Endothelial cell (in vitro differentiated cells): Measurements from ENCODE around the gene SLC23A2. TPM values are rescaled to one million over a fixed set of nuclear protein-coding genes. Genes with fewer than 3 reads are reported as not detected.

Experiments
- DNase-seq: peaks from one replicate; pipeline ENCODE4 v3.0.0; 2021; ENCODE audit warnings: low spot score
- H3K27ac Mint-ChIP-seq: one replicate; pipeline ENCODE4 v1.8.0; 2021; ENCODE audit warnings: mixed read lengths, inconsistent platforms; ENCODE audit not compliant: unreplicated experiment
- H3K27me3 Mint-ChIP-seq: one replicate; pipeline ENCODE4 v1.8.0; 2021; ENCODE audit warnings: mild to moderate bottlenecking, moderate library complexity, mixed read lengths, inconsistent platforms; ENCODE audit not compliant: unreplicated experiment
- H3K36me3 Mint-ChIP-seq: one replicate; pipeline ENCODE4 v1.8.0; 2021; ENCODE audit warnings: mild to moderate bottlenecking, low read depth, mixed read lengths, inconsistent platforms; ENCODE audit not compliant: unreplicated experiment
- H3K4me1 Mint-ChIP-seq: one replicate; pipeline ENCODE4 v1.8.0; 2021; ENCODE audit warnings: mild to moderate bottlenecking, mixed read lengths, inconsistent platforms; ENCODE audit not compliant: unreplicated experiment
- H3K4me3 Mint-ChIP-seq: one replicate; pipeline ENCODE4 v1.8.0; 2021; ENCODE audit warnings: mild to moderate bottlenecking, mixed read lengths, inconsistent platforms; ENCODE audit not compliant: unreplicated experiment
- H3K9me3 Mint-ChIP-seq: one replicate; pipeline ENCODE4 v1.8.0; 2021; ENCODE audit warnings: mixed read lengths, inconsistent platforms; ENCODE audit not compliant: unreplicated experiment
- total RNA-seq: library from RNA; stranded (reverse); fragmentation: NEBNext Ultra II Directional; extraction: Animal tissue kit (Norgen Biotek cat#: 25700); gene quantifications from one replicate; pipeline ENCODE4 v1.2.1, GENCODE V29; 2021; ENCODE audit not compliant: unreplicated experiment
- TF ChIP-seq, protein P1 (sequence below): fragments of 200-600 bp; sonication (generic); IDR thresholded peaks from one replicate; pipeline ENCODE4 v1.5.0; 2021; ENCODE audit warnings: antibody characterized with exemption; ENCODE audit not compliant: unreplicated experiment

The SLC23A2 gene
- total RNA-seq, 1 donor from 2014 or later: 71.3 TPM

DNA sequence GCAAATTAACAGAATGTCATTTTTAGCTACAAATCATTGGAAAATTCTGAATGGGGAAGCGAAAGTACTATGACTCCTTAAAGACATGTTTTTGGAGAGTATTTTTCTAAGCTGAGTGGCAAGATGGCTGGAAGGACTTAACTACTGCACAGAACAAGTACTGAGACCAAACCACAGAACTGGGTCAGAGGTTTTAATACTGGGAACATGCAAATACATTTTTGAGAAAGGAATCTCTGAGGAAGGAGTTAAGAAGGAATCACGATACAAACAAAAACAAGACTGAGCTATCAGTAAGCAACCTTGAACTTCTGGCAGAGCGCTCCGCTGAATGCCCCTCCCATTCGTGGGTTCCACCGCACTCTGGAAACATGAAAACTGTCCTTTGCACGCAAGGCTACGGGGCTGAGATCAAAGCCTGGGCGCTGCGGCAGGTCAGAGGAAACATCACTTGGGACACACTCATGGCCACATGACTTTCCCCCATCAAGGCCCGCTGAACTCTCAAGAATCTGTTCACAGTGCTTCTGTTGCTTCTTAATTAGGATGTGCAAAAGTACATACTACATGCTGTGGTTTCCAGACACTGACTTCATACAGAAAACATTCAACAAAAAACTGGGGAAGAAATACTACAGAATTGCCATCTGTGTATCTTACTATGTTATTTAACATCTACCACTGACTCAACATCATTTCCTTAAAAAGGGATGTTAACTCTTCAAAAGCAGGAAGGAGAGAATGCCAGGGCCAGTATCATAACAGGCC, 27.8 kb downstream of the SLC23A2 start:
- Mint-ChIP-seq H3K27me3 (no peaks in the 10 kb centered on the region), H3K36me3 (no peaks in the 10 kb centered on the region), H3K27ac (peak overlapping the region; percentile 10), H3K4me3 (no peak overlapping the region), H3K4me1 (peaks cover 13% of the 10 kb centered on the region), H3K9me3 (no peaks in the 10 kb centered on the region)
- DNase-seq: no peak
- TF ChIP-seq, protein P1, sequence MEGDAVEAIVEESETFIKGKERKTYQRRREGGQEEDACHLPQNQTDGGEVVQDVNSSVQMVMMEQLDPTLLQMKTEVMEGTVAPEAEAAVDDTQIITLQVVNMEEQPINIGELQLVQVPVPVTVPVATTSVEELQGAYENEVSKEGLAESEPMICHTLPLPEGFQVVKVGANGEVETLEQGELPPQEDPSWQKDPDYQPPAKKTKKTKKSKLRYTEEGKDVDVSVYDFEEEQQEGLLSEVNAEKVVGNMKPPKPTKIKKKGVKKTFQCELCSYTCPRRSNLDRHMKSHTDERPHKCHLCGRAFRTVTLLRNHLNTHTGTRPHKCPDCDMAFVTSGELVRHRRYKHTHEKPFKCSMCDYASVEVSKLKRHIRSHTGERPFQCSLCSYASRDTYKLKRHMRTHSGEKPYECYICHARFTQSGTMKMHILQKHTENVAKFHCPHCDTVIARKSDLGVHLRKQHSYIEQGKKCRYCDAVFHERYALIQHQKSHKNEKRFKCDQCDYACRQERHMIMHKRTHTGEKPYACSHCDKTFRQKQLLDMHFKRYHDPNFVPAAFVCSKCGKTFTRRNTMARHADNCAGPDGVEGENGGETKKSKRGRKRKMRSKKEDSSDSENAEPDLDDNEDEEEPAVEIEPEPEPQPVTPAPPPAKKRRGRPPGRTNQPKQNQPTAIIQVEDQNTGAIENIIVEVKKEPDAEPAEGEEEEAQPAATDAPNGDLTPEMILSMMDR: no peak

DNA sequence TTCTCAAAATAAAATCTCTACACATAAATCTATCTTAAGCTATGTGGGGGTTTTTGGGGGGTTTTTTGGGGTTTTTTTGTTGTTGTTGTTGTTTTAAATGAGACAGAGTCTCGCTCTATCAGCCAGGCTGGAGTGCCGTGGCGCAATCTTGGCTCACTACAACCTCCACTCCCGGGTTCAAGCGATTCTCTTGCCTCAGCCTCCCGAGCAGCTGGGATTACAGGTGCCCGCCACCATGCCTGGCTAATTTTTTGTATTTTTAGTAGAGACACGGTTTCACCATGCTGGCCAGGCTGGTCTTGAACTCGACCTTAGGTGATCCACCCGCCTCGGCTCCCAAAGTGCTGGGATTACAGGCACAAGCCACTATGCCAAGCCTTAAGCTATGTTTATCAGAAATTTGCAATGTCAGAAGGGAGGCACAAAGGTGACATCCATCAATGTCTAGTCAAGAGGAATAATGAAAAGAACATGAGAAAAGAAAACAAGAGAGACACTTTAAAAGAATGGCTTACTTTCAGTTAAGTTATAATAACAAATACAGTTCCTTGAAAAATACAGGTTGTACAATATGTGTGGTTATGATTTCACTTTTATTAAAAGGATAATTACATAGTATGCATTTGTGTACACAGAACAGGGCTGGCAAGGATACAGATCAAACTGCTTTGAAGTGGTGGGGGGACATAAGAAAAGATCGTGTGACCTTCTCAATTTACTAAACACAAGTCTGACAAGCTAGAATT, 28.6 kb downstream of the SLC23A2 start:
- TF ChIP-seq, protein P1: no peak
- H3K4me1 Mint-ChIP-seq: peaks cover 13% of the 10 kb centered on the region
- no peak overlapping the region for H3K4me3 Mint-ChIP-seq
- no peaks in the 10 kb centered on the region for H3K27me3 Mint-ChIP-seq
- DNase-seq: no peak
- H3K27ac Mint-ChIP-seq: no peak overlapping the region
- H3K36me3 Mint-ChIP-seq: peaks cover 7% of the 10 kb centered on the region
- H3K9me3 Mint-ChIP-seq: no peaks in the 10 kb centered on the region

DNA sequence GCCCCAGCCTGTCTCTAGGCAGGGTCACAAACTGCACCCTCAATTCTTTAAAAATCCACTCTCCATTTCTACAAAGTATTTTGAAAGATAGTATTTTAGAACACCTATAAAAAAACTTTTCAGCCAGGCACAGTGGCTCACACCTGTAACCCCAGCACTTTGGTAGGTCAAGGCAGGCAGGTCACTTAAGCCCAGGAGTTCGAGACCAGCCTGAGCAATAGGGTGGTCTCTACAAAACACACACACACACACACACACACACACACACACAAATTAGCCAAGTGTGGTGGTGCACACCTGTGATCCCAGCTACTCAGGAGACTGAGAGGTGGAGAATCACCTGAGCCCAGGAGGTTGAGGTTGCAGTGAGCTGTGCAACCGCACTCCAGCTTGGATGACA, 30.2 kb downstream of the SLC23A2 start:
- Mint-ChIP-seq H3K36me3 (peaks cover 11% of the 10 kb centered on the region), H3K4me1 (peaks cover 13% of the 10 kb centered on the region), H3K27ac (no peak overlapping the region)

DNA sequence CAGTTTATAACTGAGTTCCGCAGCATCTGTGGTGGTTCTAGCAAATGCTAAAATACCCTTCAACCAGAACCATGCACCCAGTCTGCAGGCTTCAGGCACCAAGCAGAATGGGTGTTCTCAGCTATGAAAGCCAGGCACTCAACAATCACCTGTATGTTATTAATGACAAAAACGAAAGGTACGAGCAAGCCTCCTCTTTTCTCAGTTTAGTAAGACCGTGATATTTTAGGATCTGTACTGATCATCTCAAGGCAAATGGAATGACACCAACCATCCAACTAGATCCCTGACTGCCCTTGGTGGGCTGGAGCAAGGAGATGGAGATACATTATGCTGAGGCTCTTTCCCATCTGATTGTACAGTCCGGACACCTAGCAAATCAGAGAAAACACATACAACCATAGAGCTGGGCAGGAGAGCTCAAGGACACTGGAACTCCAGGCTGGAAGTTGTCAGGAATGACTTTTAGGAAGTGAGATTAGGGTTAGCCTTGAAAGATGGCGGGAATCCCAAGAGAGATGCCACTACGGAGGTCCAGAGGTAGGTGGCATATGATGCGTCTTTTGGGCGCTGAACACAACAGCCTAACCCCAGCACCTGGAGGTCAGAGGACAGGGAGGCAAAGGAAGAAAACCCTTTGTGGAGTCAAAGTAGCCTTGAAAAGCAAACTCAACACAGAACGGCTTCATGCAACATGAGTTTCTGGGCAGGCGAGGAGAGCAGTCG, 33.4 kb downstream of the SLC23A2 start:
- H3K9me3 Mint-ChIP-seq: no peaks in the 10 kb centered on the region
- H3K4me1 Mint-ChIP-seq: peaks cover under 1% of the 10 kb centered on the region
- H3K27me3 Mint-ChIP-seq: no peaks in the 10 kb centered on the region
- no peak overlapping the region for H3K27ac Mint-ChIP-seq
- H3K4me3 Mint-ChIP-seq: peak overlapping the region; percentile 38
- peaks cover 11% of the 10 kb centered on the region for H3K36me3 Mint-ChIP-seq
- no peak for DNase-seq
- TF ChIP-seq, protein P1: no peak

More for the DNA sequence above, 30.2 kb downstream of the SLC23A2 start:
- no peaks in the 10 kb centered on the region for H3K9me3 Mint-ChIP-seq
- no peaks in the 10 kb centered on the region for H3K27me3 Mint-ChIP-seq
- H3K4me3 Mint-ChIP-seq: no peak overlapping the region
- DNase-seq: no peak
- TF ChIP-seq, protein P1: no peak
